HG02981 (cell line): Measurements from ENCODE around the gene CLASP2.
"Not testable (repeated sequence)": the region's sequence is repeated elsewhere in the genome, so short reads cannot be mapped to it uniquely, and the experiment has no call there.

Experiments
- ATAC-seq: cut with Tn5 transposase; IDR thresholded peaks from one replicate; pipeline ENCODE4 v1.9.1; 2021; ENCODE audit warnings: mild to moderate bottlenecking, moderate library complexity; ENCODE audit not compliant: unreplicated experiment

Gene CLASP2

GRCh38 chr3:33690341-33690740, 27.7 kb downstream of the CLASP2 start:
- no peak for ATAC-seq

DNA sequence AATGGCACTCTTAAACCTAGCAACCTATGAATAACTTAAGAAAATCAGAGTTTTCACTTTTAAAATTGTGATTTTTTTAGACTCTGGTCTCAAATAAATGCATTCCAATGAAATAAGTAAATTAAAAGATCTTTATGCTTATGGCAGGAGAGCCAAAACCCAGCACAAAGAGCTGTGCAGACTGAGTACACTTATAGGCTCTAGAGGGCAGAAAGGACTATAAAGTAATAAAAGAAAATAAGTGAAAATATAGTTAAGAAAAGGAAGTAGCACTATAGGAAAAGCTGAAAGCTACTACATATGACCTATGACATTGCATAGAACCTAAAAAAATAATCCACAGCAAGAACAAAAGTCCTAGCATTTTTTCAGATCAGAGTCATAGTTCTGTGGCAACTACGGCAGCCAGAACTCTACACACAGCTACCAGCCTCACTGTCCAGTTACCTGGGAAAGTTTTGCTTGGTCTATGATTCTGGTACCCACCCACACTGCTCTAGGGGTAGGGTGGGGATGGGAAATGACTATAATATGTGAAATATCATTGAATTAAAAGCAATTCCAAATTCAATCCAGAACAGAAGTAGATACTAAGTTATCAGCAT, 30.5 kb downstream of the CLASP2 start:
- ATAC-seq: no peak

DNA sequence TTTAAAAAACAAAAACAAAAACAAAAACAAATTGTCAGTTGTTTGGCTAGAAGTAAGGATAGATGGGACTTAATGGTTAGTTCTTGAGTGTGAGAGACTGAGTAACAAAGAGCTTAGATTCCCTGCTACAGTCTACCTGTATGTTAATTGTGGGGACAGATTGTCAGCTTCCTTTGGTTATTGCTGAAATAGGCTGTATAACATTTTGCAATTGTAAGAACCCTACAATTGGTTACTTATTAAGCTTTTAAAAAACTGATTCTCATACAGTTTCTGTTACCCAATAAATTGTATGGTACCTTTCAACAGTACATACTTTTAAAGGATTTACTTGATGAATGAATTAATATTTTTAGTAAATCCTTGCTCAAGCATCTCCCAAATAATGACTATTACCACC, 35.3 kb downstream of the CLASP2 start:
- no peak for ATAC-seq

DNA sequence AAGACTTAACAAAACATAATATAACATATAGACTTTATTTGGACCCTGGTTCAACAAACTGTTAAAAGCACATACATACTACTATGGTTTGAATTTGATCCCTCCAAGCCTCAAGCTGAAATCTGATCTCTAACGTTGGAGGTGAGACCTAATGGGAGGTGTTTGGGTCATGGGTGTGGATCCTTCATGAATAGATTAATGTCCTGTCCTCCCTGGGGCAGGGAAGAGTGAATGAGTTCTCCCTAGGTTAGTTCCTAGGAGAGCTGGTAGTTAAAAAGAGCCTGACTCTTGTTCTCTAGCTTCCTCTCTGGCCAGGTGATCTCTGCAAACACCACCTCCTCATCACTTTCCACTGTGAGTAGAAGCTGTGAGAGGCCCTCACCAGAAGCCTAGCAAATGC, 36.4 kb downstream of the CLASP2 start:
- ATAC-seq: no peak

DNA sequence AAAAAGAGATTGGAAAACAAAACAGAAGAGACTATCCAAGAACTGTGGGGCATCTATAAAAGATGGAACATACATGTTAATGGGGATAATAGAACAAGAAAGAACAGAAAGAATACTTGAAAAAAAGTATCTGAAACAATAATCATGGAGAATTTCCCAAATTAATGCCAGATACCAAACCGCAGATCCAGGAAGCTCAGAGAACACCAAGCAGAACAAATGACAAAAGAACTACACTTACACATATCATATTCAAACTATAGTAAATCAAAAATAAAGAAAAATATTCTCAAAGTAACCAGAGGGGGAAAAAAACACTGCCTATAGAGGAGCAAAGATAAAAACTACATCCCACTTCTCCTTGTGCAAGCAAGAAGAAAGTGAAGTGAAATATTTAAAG, 40.0 kb downstream of the CLASP2 start:
- no peak for ATAC-seq

DNA sequence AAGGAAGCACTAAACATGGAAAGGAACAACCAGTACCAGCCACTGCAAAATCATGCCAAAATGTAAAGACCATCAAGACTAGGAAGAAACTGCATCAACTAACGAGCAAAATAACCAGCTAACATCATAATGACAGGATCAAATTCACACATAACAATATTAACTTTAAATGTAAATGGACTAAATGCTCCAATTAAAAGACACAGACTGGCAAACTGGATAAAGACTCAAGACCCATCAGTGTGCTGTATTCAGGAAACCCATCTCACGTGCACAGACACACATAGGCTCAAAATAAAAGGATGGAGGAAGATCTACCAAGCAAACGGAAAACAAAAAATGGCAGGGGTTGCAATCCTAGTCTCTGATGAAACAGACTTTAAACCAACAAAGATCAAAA, 44.6 kb downstream of the CLASP2 start:
- ATAC-seq: not testable (repeated sequence)

DNA sequence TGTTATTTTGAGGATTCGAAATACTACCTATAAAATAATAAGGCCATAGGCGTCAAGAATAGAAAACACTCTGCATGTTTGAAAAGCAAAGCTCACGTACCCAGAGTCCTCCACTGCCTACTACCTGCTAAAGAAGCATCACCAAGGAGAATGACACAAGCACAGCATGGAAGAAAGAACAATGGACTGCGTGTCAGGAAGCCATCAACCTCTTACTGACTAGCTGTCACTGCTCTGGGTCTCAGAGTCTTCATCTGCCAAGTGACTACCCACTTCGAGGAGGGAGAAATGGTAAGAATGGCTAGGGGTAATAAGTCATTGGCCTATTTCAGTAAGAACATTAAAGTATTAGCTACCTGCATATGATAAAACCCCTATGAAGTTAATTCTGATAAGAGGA, 49.4 kb downstream of the CLASP2 start:
- ATAC-seq: no peak

DNA sequence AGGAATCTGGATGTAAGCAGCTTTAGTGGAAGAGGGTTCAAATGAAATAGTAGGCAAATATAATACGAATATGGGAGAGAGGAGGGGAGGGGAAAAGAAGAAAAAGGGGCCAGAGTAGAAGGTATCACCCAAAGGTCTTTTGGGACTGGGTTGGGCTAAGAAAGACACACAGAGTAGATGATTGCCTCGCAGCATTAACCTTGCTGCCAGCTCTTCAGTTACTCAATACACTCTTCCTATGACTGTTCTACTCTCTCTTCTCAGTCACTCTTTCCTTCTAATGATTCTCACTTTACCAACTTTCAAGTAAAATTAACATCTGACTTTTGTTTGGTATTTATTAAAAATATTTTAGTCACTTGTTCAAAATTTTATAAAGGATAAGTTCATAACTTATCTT, 52.8 kb downstream of the CLASP2 start:
- ATAC-seq: no peak

DNA sequence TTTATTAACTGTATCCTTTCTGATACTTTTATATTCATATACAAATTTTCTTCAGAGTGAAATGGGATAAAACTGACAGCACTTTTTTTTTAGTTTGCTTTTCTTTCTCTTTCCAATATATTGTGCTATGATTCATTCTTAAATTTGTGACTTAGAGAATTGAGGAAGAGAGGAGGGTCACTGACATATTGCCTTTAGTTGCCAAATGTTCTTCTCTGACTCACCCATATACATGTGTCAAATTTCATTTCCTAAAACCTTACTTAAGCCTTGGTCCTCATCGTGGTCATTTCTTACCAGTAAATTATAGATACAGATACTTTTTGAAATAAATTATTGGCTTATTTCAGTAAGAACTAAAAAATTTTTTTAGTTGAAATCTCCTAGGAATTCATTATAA, 53.9 kb downstream of the CLASP2 start:
- ATAC-seq: no peak

GRCh38 chr3:33663042-33663441, 55.0 kb downstream of the CLASP2 start:
- no peak for ATAC-seq

GRCh38 chr3:33659856-33660434, 58.1 kb downstream of the CLASP2 start:
- ATAC-seq: no peak

GRCh38 chr3:33658991-33659848, 58.8 kb downstream of the CLASP2 start:
- peak; percentile 88 for ATAC-seq

GRCh38 chr3:33658621-33658990, 59.4 kb downstream of the CLASP2 start:
- no peak for ATAC-seq

DNA sequence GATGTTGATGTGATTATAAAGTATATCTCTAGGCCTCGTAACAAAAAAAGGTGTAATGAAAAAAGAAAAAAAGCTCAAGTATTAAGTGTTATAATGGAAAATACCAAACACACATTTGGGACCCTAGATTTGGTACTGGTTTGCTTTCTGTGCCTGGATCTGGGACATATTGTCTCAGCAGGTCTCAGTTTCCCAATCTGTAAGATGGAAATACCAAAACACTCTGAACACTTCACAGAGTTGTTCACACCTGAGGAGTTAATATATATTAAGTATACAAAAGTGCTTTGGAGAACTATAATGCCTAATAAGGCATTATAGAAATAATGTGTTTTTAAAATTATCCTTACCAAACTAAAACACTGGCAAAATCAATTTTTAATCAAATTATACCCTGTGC, 60.0 kb downstream of the CLASP2 start:
- ATAC-seq: no peak

DNA sequence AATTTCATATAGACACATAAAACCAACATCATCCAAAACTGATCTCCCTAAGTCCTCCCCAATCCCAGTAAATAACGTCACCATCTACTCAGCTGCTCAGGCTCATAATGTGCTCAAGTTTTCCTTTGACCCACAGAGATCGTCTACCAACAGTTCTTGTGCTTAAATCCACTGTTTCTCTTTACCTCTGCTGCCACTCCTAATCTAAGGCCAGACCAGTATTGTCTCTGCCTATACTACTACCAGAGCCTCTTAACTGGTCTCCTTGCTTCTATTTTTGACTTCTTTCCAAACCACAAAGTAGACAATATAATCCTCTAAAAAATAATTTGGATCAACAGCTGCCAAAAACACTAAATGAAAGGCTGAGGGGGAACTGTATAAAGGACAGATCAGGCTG, 65.3 kb downstream of the CLASP2 start:
- ATAC-seq: no peak

GRCh38 chr3:33651101-33651500, 67.0 kb downstream of the CLASP2 start:
- ATAC-seq: not testable (repeated sequence)

DNA sequence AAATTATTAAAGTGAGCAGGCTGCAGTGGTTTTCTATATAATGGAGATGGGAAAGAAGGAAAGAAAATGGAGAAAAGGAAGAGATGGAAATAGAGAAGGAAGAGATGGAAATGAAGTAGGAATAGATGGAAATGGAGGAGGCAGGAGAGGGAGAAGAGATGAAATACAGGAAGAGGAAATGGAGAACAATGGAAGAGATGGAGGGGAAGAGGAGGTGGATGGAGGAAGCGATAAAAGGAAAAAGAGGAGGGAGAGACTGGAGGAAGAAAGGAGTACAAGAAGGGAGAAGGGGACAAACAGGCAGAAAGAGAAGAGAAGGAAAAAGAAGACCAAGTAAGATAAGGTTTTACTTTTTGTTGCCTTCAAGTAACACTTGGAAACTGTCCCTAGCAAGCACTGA, 67.6 kb downstream of the CLASP2 start:
- no peak for ATAC-seq

- no peak for ATAC-seq
Observed at GRCh38 chr3:33648793-33649192, 69.3 kb downstream of the CLASP2 start.

DNA sequence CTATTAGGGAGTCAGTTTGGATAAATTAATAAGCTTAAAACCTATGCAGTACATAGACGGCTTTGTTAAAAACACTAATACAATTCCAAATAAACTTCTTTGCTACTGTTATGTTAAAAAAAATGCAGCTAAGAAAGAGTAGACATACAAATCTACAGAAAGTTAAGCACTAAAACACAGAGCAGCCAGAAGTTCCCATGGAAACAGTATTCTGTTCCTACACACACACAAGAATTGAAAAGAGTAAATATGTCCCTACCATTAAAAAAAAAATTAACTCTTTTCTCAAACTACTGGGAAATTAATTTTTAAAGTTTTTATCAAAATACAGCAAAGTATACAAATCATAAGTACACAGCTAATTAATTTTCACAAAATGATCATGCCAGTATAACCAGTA, 71.6 kb downstream of the CLASP2 start:
- no peak for ATAC-seq

DNA sequence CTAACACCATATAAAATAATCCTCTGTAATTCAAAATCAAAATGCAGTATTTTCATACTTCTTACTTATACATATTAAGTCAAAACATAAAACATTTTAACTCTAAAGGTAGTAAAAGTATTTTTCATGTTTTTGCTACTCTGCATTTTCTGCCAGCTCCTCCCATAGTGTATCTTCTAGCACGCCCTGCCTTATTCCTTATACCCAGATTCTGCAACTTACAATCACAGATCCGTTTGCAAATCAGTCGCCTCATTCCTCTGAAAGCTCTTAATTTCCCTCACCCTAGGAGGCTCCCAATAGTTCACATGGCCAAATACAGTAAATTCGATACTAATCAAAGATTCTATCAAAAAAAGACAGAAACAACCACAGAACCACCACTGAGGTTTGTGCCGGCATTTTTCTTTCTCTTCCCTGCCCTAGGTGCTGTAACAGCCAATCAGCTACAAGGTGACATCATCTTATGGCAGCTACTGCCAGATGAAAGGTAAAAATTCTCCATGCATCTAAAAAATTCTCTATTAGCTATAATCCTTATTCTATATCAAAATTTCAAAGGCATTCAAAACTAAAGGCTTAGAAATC, 72.9 kb downstream of the CLASP2 start:
- ATAC-seq: no peak

DNA sequence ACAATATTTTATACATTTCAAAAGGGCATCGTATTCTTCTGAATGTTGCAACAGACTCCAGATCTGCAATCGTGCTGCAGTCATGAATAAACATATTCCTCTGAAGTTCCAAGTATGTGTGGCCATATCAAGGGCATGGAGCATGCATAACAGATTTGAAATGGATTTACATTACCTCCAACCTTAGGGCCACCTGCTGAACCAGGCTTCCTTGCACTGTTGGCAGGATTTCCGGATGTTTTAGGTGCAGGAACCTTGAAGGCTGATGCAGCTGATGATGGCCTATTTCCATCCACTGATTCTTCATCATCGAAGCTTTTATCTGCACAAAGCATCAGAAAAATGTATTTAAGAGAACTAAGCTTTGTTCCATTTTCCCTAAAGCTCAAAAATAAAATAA, 73.5 kb downstream of the CLASP2 start:
- no peak for ATAC-seq

GRCh38 chr3:33642806-33643205, 75.2 kb downstream of the CLASP2 start:
- no peak for ATAC-seq
